NB4 (cell line): Measurements from ENCODE around the gene SUCLG2.

Experiments used
- DNase-seq: peaks from one replicate; pipeline ENCODE4 v3.0.0; 2010; ENCODE audit warnings: low read depth
- H3K4me3 ChIP-seq: one replicate; pipeline ENCODE4 v1.5.1; 2011; ENCODE audit warnings: mild to moderate bottlenecking, low read depth, low read length, moderate library complexity
- MYC ChIP-seq: IDR thresholded peaks from 2 replicates; pipeline ENCODE4 v1.6.1; 2011; ENCODE audit warnings: low read depth, low read length
- POLR2A ChIP-seq: IDR thresholded peaks from 2 replicates; pipeline ENCODE4 v1.6.1; 2011; ENCODE audit warnings: mild to moderate bottlenecking; ENCODE audit not compliant: insufficient read length; ENCODE audit errors: extremely low read depth
- TF ChIP-seq, protein P1 (sequence below): IDR thresholded peaks from one replicate; pipeline ENCODE4 v1.5.1; 2012; ENCODE audit warnings: low read depth, low read length
- TF ChIP-seq, protein P2 (sequence below): IDR thresholded peaks from 2 replicates; pipeline ENCODE4 v1.6.1; 2011; ENCODE audit warnings: low read depth, low read length

The SUCLG2 gene, protein sequence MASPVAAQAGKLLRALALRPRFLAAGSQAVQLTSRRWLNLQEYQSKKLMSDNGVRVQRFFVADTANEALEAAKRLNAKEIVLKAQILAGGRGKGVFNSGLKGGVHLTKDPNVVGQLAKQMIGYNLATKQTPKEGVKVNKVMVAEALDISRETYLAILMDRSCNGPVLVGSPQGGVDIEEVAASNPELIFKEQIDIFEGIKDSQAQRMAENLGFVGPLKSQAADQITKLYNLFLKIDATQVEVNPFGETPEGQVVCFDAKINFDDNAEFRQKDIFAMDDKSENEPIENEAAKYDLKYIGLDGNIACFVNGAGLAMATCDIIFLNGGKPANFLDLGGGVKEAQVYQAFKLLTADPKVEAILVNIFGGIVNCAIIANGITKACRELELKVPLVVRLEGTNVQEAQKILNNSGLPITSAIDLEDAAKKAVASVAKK

DNA sequence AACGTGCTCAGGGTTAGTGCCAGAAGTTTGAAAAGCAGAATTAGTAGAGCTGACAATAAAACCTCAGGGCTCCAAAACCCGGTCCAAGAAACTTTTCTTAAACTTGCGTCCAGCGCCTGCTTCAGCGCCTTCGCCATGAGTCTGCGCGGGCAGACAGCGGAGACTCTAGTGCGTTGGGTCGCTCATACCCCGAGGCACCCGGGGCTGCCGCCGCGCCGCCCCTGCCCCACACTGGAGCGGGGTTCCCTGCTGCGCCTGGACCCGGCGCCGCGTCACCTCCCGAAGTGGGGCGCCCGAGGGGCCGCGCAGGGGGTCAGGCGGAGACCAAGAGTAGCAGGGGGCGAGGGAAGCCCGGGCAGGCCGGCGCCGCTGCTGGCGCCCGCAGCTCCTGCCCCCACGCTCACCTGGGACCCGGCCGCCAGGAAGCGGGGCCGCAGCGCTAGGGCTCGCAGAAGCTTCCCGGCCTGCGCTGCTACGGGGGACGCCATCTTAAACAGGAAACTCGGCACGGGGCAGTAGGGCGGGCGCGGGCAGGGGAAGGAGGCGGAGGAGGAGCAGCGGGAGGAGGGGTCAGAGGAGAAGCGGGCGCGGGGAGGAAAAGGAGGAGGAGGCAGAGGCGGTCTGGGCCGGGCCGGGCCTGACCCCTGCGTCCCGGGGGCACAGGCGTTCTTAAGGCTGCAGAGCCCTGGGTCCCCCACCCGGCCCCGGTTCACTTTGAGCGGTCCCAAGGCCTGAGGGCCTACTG is at the start of gene SUCLG2:
Gene SUCLG2, minus strand, starts transcription at position 514 of the 745 bp plus-strand sequence. Its CDS starts 26 bp downstream, at position 488.
- H3K4me3 ChIP-seq, result peak within 1 kb of the TSS; percentile 87
- DNase-seq, result peak; percentile 89
- peak; percentile 53 for TF ChIP-seq POLR2A
- TF ChIP-seq, protein P1, sequence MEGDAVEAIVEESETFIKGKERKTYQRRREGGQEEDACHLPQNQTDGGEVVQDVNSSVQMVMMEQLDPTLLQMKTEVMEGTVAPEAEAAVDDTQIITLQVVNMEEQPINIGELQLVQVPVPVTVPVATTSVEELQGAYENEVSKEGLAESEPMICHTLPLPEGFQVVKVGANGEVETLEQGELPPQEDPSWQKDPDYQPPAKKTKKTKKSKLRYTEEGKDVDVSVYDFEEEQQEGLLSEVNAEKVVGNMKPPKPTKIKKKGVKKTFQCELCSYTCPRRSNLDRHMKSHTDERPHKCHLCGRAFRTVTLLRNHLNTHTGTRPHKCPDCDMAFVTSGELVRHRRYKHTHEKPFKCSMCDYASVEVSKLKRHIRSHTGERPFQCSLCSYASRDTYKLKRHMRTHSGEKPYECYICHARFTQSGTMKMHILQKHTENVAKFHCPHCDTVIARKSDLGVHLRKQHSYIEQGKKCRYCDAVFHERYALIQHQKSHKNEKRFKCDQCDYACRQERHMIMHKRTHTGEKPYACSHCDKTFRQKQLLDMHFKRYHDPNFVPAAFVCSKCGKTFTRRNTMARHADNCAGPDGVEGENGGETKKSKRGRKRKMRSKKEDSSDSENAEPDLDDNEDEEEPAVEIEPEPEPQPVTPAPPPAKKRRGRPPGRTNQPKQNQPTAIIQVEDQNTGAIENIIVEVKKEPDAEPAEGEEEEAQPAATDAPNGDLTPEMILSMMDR, result no peak
- TF ChIP-seq, protein P2, sequence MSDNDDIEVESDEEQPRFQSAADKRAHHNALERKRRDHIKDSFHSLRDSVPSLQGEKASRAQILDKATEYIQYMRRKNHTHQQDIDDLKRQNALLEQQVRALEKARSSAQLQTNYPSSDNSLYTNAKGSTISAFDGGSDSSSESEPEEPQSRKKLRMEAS, result peak; percentile 42; the same call in 1 of the 2 replicates
- TF ChIP-seq MYC, result peak; percentile 70

DNA sequence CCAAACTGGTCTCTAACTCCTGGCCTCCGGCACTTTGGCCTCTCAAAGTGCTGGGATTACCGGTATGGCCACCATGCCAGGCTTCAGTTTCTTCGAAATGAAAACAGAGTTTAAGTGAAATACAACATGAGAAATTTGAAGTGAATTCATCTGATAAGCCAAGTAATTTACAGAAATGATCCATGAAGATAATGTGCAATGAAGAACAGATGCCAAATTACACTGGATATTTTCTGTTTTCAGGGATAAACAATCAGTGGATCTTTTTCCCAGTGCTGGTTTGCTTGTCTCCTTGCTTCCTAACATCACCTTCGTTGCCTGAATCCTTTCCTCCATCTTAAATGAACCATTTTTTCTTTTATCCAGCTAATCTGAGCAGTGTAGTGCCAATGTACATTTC is 46.2 kb upstream of the SUCLG2 start:
- no peak for DNase-seq
- TF ChIP-seq MYC (no peak), POLR2A (no peak)
- TF ChIP-seq, protein P2, result no peak
- TF ChIP-seq, protein P1, result no peak
- no peak overlapping the region for H3K4me3 ChIP-seq

DNA sequence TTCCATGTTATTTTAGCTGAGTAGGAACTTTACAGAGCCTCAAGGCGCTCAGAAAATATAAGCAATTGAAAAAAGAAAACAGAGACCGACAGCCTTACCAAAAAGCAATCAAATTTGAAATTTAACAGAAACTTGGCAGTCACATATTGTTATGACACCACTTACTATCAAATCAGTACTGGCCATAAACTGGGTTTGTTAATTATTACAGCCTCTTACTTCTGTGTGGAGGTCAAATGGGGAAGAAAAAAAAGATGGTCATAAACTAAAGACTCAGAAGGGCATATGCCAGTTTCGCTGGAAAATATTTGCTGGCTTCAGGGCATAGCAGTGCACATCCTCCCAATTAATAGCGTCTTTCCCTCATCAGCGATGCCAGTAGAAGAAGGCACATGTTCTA is 45.5 kb upstream of the SUCLG2 start:
- TF ChIP-seq, protein P2, result no peak
- TF ChIP-seq POLR2A, result no peak
- no peak for TF ChIP-seq MYC
- TF ChIP-seq, protein P1, result no peak
- no peak overlapping the region for H3K4me3 ChIP-seq
- DNase-seq, result no peak

DNA sequence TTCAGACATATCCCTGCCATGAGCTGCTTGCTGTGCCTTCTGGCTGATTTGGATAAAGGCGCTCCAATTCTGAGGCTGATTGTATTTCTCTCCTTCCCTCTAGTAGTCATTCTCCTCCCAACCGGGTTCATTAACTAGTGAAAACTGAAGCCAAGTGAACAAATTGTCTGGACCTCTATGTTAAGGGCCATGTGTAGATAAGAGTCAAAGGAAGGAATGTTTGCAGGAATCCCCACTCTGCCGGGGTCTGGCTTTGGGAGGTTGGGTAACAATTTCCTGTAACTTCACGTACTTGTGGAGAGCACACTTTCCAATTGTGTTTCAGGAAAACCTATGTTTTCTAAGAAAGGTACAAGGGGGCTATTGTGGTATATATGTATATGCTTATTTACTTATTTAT is 38.2 kb upstream of the SUCLG2 start:
- TF ChIP-seq MYC (no peak), POLR2A (no peak)
- TF ChIP-seq, protein P2, result no peak
- TF ChIP-seq, protein P1, result no peak
- no peak for DNase-seq

DNA sequence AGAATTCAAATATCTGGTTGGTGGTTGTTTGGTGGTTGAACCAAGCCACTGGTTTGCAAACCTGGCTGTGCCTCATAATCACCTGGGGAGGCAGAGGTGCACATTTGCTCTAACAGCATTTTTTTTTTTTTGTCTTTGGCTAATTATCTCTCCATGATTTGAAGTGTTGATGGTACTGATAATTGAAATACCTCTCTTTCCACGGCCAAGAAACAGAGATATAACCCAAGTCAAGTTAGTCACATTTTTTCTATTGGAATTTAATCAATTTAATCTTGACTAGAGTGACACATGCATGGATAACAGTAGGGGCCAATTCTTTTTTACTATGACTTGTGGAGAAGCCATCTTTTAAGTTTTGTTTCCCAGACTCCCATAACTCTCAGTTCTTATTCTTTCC is 37.5 kb upstream of the SUCLG2 start:
- H3K4me3 ChIP-seq, result no peak overlapping the region
- no peak for DNase-seq
- no peak for TF ChIP-seq MYC

More for the DNA sequence above, 38.2 kb upstream of the SUCLG2 start:
- no peak overlapping the region for H3K4me3 ChIP-seq

DNA sequence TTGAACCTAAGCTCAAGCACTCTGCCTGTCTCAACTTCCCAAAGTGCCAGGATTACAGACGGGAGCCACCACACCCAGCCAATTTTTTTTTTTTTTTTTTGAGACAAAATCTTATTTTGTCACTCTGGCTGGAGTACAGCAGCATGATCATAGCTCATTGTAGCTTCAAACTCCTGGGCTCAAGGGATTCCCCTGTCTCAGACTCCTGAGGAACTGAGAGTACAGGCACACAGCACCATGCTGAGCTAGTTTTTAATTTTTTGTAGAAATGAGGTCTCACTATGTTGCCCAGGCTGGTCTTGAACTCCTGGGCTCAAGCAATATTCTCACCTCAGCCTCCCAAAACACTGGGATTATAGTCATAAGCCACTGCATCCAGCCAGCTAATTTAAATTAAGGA is 36.8 kb upstream of the SUCLG2 start:
- no peak for DNase-seq
- TF ChIP-seq, protein P2, result no peak
- TF ChIP-seq, protein P1, result no peak
- no peak for TF ChIP-seq POLR2A
- no peak for TF ChIP-seq MYC
- no peak overlapping the region for H3K4me3 ChIP-seq
